HG03139 (cell line): ENCODE data around the gene UNCX.

Experiments used
- ATAC-seq: cut with Tn5 transposase; IDR thresholded peaks from one replicate; pipeline ENCODE4 v1.9.1; 2021; ENCODE audit not compliant: unreplicated experiment

Gene UNCX

GRCh38 chr7:1214516-1214915, 18.2 kb upstream of the UNCX start:
- no peak for ATAC-seq

- no peak for ATAC-seq
These were observed 14.0 kb upstream of the UNCX start for GRCh38 chr7:1218541-1219165.

GRCh38 chr7:1219498-1219897, 13.2 kb upstream of the UNCX start:
- no peak for ATAC-seq

GRCh38 chr7:1220000-1220726, 12.5 kb upstream of the UNCX start:
- no peak for ATAC-seq

GRCh38 chr7:1220977-1221745, 11.5 kb upstream of the UNCX start:
- no peak for ATAC-seq

GRCh38 chr7:1223196-1223981, 9.3 kb upstream of the UNCX start:
- ATAC-seq: no peak

GRCh38 chr7:1224086-1224716, 8.5 kb upstream of the UNCX start:
- ATAC-seq: no peak

- ATAC-seq: no peak
These were observed 7.6 kb upstream of the UNCX start for GRCh38 chr7:1225030-1225429.

GRCh38 chr7:1225441-1226185, 7.1 kb upstream of the UNCX start:
- no peak for ATAC-seq

- no peak for ATAC-seq
These were observed 6.3 kb upstream of the UNCX start for GRCh38 chr7:1226186-1226901.

- no peak for ATAC-seq
These were observed 5.4 kb upstream of the UNCX start for GRCh38 chr7:1227071-1227804.

GRCh38 chr7:1227814-1228544, 4.7 kb upstream of the UNCX start:
- no peak for ATAC-seq

GRCh38 chr7:1228545-1229201, 4.0 kb upstream of the UNCX start:
- no peak for ATAC-seq

GRCh38 chr7:1229202-1229947, 3.3 kb upstream of the UNCX start:
- ATAC-seq: no peak

GRCh38 chr7:1229956-1230355, 2.7 kb upstream of the UNCX start:
- no peak for ATAC-seq

GRCh38 chr7:1230411-1231213, 2.1 kb upstream of the UNCX start:
- ATAC-seq: no peak
